ENCODE measurements around the gene PFKM.

The PFKM gene

DNA sequence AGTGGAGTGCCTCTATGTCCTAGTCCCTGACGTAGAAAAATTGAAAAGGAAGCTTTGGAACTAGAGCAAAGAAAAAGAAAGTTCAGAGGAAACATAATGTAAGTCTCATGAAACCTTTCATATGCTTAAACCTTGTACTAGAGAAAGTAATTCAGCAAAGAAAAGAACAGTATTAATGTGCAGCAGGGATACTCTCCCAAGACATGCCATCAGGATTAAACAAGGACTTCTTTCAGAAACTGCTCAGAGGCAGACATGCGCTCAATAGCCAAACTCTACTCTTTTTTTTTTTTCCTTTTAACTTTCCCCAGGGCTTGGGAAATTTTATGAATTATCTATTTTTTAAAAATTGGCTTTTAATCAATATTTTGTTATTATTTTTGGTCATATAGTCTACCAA lies 45.3 kb downstream of the PFKM start:
- H3K4me3 ChIP-seq (ENCODE audit: low read depth, low read length), result no peak overlapping the region
- TF ChIP-seq CTCF (conservative IDR thresholded peaks at IDR 0.05; ENCODE audit: low read depth, low read length), result no peak
- DNase-seq (ENCODE audit: low read depth), result no peak

DNA sequence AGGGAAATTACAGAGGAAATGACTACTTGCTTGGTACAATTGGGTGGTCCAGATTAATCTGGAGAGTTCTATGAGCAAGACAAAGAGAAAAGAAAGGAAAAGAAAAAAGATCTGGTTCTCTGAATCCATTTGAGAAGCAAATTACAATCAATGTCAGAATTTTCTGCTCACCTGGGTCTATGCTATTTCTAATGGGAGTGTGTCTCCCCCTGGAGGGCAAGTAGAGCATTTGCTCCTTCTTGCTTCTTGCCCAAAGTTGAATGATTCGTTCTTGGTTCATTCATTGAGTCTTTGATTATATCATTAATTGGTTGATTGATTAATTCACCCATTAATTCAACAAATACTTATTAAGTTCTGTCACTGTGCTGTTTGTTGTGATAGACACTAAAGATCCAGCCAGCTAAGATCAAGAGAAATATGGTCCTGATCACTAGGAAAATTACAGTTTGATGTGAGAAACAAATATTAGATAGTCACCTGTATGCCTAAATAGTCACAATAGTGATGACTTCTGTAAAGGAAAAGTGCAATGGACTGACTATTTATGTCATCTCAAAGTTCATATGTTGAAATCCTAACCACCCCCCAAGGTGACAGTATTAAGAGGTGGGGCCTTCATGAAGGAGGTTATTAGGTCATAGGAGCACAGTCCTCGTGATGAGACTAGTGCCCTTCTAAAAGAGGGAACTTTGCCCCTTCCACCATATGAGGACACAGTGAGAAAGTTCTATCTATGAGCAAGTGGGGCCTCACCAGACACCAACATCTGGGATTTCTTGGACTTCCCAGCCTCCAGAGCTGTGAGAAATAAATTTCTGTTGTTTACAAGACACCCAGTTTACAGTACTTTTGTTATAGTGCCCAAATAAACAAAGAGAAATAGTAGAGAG lies 46.2 kb downstream of the PFKM start:
- TF ChIP-seq CTCF (conservative IDR thresholded peaks at IDR 0.05; ENCODE audit: low read depth, low read length), result peak; percentile 92
- peak; percentile 81 for DNase-seq (ENCODE audit: low read depth)
- H3K4me3 ChIP-seq (ENCODE audit: low read depth, low read length), result no peak overlapping the region

DNA sequence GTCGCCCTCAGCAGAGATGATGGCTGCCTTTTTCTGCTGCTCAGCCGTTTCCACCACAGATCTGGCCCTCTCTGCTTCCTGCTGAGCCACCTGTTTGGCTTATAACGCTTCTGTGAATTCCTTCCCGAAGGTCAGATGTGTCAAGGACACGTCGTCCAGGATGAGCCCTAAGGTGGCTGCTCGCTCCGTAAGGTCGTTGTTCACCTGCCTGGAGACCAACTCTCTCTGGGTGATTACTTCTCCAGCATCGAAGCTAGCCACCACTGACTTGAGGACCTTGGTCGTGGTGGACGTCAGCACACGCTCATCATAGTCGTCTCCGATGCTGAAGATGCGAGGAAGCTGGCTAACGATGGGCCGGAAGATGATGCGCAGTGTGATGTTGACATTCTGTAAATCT lies 49.8 kb downstream of the PFKM start:
- no peak for DNase-seq (ENCODE audit: low read depth)
- TF ChIP-seq CTCF (conservative IDR thresholded peaks at IDR 0.05; ENCODE audit: low read depth, low read length), result no peak

GRCh38 chr12:48175613-48176416 lies 56.7 kb downstream of the PFKM start:
- peak; percentile 36 for DNase-seq (ENCODE audit: low read depth)
- no peak for TF ChIP-seq CTCF (conservative IDR thresholded peaks at IDR 0.05; ENCODE audit: low read depth, low read length)
- H3K4me3 ChIP-seq (ENCODE audit: low read depth, low read length), result no peak overlapping the region

More for the DNA sequence above, 49.8 kb downstream of the PFKM start:
- no peak overlapping the region for H3K4me3 ChIP-seq (ENCODE audit: low read depth, low read length)

- TF ChIP-seq CTCF (conservative IDR thresholded peaks at IDR 0.05; ENCODE audit: low read depth, low read length), result no peak
- H3K4me3 ChIP-seq (ENCODE audit: low read depth, low read length), result no peak overlapping the region
- DNase-seq (ENCODE audit: low read depth), result no peak
Measured at GRCh38 chr12:48176417-48176751, 57.2 kb downstream of the PFKM start.

DNA sequence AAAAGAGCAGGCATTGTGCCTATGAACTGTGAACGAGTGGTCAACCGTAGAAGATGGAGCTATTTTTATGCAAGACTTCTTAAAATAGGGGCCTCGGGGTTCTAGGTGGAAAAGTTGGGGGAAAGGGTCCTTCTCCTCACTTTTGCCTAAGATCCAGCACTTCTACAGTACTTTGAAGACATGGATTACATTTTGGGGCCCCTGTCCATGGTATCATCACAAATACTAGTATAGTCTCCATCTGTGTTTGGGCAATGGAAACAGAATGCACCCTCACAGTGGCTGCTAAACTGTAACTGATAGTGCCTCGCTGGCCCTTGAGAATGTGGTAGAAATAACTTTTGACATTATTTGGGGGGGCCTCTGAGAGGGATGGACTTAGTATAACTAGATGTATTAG lies 58.8 kb downstream of the PFKM start:
- DNase-seq (ENCODE audit: low read depth), result no peak
- no peak overlapping the region for H3K4me3 ChIP-seq (ENCODE audit: low read depth, low read length)
- no peak for TF ChIP-seq CTCF (conservative IDR thresholded peaks at IDR 0.05; ENCODE audit: low read depth, low read length)

Data from choroid plexus epithelial cell (primary cell).